Hematopoietic multipotent progenitor cell treated with erythropoietin and hydrocortisone succinate and interleukin-3 and kit ligand, for 15 days (in vitro differentiated cells): ENCODE measurements around the gene ATP5F1D.

Experiments
- DNase-seq: peaks from one replicate; pipeline ENCODE4 v3.0.0-alpha.2; 2015; ENCODE audit warnings: low spot score

The ATP5F1D gene

DNA sequence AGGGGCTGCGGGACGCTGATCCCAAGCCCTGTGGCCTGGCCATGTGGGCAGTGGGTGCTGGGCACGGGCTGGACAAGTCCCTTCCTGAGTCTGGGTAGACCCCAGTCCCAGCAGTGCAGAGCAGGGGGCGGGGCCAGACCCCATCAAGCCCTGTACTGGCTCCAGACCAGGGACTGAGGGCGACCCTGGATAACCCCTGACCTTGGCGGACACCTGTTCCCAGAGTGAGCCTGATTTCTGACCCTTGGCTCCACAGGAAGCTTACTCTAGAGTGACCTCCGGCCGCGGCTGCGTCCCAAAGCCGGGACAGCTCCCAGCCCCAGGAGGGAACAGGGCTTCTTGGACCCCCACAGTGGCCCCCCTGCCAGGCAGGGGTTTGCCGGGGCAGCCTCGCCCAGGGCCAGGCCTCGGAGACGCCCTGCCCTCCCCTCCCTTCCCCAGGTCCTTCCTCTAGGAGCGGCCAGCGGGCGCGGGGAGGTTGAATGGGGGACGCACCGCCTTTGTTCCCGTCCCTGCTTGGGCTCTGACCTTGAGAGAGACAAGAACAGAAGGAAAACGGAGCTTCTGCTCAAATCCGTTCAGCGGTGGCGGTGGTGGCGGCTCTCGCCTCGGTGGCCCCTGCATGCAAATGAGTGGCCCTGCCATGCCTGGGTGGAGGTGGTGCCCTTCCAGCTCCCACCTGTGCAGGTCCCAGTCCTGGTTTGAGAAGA, 41.8 kb downstream of the ATP5F1D start:
- no peak for DNase-seq

- no peak for DNase-seq
Measured at GRCh38 chr19:1283917-1284292, 42.4 kb downstream of the ATP5F1D start.

DNA sequence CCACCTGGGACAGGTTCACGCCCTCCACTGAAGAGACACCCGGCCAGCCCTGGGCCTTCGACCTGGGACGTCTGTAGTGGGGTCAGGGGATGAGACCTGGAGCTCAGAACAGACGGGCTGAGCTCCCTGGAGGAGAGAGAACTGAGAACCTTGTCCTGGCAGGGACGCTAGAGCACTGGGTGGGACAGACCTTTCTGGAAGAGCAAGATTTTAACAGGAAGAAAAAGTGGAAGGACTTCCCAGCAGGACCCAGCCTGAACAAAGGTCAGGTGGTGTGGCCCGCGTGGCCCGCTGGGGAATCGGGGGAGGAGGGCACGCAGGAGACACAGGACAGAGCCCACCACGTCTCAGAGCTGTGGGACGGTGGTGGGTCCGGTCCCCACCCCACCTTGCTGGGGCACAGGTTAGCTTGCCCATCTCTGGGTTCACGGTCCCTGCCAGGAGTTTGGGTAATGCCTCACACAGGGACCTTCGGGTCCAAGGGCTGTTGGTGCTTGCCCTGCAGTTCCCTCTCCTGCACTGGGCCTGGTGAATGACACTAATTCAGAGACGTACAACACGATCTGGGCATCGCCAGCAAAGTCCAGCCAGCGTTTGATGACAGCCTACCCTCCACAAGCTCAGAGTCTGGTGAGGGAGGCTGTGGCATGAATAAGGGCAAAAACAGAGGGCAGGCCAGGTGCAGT, 42.9 kb downstream of the ATP5F1D start:
- DNase-seq: no peak

DNA sequence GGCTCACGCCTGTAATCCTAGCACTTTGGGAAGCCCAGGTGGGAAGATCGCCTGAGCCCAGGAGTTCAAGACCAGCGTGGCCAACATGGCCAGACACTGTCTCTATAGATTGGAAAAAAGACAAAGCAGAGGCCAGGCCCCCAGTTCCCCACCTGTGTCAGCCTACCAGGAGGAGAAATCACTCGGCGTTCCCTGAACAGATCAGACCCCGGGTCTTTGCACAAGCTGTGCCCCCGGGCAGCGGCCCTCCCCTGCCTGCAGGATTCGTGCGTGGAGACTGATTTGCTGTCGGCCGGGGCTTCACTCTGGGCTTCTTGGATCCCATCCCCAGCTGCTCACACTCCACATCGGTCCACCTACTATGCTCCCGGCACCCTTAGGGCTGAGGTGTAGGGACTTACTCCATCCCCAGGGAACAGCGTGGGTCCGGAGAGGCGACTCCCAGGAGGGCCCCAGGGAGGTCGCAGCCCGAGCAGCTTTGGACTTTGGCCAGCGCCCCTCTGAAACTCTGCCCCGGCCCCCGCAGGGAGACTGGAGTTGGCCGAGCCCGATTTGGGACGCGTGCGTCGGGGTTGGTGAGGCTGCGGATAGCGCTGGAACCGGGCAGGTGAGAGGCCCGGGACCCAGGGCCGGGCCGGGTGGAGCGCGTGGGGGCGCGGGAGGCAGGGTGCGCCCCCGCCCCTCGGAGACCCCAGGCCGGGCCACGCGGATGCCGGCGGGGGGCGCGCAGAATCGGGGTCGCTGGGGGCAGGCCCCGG, 43.6 kb downstream of the ATP5F1D start:
- no peak for DNase-seq

DNA sequence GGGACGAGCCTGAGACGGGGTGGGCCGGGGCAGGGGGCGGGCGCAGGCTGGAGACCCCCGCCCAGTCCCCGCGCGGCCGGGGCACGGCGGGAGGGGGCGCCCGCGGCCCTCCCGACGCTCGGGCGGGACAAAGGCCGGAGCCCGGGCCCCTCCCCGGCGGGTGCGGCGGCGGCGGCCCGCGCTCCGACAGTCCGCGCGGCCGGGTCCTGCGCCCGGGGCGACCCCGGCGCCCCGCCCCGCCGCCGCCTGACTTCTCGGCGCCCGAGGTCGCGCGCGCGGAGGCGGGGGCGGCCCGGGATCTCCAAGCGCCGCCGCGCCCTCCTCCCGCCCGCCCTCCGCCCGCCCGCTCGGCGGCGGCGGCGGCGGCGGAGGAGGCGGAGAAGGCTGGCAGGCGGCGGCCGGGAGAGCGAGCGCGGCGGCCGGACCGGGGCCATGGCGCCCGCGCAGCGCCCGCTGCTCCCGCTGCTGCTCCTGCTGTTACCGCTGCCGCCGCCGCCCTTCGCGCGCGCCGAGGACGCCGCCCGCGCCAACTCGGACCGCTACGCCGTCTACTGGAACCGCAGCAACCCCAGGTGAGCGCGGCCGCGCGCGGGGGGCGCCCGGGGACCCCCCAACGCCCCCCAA, 44.3 kb downstream of the ATP5F1D start, which contains the start of gene EFNA2:
Gene EFNA2 (plus strand): TSS at position 137 of the 624 bp plus-strand sequence. CDS start 296 bp downstream, at position 433.
- DNase-seq: no peak

DNA sequence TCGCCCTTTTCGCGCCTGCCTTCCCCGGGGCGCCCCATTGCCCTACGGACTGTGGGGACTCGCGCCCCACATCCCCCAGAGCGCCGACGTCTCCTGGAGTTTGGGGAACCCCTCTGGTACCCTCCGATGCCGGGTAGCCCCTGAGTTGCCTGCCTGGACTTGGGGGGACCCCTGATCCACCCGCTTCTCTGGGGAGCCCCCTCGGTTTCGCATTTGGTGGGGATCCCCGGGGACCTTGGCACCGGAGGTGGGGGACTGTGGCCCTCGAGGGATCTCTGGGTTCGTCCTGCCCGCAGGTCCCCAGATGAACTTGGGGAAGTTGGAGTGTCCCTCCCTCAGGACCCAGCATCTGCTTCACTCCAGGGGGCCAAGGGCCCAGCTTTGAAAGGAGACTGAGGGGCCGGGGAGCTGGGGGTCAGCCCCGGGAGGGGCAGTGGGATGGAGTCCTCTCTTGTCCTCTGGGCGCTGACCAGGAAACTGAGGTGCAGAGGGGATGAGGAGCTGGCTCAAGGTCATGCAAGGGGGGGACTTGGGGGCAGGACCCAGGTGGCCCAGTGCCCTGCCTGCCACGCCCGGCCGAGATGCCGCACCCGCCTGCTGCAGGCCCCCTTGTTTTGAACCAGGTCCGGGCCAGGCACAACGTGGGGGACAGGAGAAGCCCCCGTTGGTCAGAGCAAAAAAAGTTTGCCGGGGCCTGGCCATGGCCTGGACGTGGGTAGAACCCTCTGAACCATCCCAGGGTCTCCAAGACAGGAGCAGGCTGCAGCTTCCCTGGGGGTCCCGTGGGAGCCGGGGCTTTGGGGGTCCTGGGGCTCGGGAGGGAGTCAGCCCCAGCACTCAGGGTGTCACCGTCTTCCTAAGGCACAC, 45.2 kb downstream of the ATP5F1D start:
- no peak for DNase-seq

- DNase-seq: no peak
Measured at GRCh38 chr19:1287354-1288225, 46.0 kb downstream of the ATP5F1D start.

DNA sequence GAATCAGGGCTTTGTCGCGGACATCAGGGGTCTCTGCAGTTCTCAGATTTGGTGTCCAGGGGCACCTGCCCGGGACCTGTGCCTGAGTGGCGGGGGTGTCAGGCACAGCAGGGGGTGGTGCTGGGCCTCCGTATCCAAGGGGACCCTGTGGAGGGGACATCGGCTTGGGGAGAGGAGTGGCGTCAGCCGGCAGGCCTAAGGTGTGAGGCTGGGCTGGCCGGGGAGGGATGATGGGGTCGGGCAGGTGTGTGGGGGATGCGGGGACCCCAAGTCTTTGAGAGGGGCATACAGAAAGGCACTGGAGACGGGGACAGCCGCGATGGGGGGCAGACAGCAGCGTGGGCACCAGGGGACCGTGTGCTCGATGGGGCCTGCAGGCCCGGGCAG, 46.7 kb downstream of the ATP5F1D start:
- no peak for DNase-seq

GRCh38 chr19:1288833-1289685, 47.5 kb downstream of the ATP5F1D start:
- DNase-seq: no peak

DNA sequence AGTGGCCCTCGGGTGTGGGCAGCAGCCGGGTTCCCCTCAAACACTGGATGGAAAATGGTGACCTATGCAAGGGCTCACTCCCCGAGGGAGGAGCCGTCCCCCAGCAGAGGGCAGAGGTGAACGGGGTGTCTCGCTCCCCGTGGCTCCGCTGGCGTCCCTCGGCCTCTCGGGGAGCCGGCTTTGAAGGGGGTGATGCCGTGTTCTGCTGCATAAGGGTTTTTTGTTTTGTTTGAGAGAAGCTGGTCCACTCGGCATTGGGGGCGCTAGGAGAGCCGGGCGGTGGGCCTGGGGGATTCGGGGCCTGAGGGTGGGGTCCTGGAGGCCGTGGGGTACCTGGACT, 48.1 kb downstream of the ATP5F1D start:
- no peak for DNase-seq

DNA sequence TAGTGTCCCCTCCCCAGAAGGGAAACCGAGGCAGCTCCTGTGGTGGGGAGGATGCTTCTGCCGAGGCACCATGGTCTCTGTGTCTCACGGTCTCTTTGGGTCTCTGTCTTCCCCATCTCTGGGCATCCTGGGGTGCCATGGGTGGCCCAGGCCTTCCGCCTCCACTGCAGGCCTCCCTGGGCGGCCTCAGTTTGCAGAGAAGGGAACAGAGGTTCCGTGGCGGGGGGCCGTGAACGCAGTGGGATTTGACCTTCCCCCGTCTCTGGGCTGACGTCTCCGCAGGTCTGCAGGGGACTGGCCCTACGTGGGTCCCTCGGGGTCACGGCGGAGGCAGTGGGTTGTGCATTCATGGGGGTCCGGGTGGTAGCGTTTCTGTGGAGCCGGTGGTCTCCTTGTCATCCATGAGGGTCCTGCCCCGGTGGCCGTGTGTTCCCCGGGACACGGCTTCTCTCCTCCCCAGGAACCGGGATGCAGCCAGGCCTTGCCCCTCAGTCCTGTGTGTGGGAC, 48.7 kb downstream of the ATP5F1D start:
- DNase-seq: no peak

- DNase-seq: no peak
Measured at GRCh38 chr19:1290703-1291651, 49.4 kb downstream of the ATP5F1D start.

- DNase-seq: no peak
Measured at GRCh38 chr19:1291761-1292418, 50.3 kb downstream of the ATP5F1D start.

DNA sequence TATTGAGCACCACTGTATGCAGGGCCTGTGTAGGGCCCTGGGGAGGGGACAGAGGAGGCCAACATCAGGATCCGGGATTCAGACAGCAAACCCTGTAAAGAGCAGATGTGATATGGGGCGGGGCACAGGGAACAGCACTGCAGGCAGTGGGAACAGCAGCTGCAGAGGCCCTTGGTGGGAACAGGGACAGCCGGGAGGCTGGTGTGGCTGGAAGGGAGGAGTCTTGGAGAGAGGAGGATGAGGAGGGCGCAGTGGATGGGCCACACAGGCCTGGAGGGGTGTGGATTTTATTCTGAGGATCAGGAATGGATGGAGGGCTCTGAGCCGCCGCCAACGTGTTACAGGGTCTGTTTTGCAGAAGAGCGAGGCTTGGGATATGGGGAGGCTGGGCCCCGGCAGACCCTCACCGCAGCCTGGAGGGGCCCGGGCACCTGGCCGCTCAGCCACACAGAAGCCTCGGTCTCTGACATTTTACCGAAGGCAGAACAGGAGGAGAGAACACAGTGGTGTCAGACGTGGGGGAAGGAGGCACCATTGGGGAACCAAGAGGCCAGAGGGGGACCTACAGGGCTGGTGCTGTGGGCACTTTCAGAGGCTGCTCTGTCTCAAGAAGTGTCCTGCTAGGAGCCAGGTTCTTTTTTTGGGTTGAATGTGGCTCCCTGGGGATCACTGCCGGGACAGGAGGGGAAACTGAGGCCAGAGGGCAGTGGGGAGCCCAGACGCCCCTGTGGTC, 51.0 kb downstream of the ATP5F1D start:
- DNase-seq: no peak

- DNase-seq: no peak
Measured at GRCh38 chr19:1293782-1294604, 52.4 kb downstream of the ATP5F1D start.
